ENCODE data around the gene PABPC5.

The PABPC5 gene

DNA sequence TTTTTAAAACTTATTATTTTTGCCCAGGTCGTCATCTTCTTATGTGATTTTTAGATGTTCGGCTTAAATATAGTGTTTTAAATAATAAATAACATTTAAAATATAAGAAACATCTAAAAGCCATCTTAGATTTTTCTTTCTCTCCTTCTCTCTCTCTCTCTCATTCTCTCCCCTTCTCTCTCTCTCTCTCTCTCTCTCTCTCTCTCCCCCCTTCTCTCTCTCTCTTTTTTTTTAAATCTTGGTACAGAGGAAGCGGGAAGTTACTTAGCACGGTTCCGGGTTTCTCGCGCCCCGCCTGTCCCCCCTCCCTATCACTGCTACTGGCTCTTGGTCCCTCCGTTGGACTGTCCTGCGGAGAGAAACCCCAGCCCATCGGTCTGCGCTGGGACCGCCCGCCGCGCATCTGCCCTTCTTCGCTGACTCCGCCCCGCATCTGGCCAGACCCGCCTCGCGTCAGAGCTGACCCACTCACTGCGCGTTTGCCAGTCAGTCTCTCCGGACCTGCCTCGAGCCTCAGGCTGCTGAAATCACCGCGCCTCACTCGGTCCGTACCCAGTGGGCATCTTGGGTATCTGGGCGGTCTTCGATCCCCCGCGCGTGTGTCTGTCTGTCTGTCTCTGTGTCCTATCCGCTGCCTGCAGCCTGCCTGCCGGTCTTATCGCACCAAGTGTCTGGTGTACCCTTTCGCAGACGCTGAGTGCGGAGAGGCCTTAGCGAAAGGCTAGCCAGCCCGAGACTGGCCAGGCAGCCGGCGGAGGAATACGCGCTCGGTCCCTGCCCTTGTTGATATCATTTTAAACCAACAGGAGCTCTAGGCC is at the start of gene PABPC5:
Gene PABPC5 (plus strand): TSS at position 489 of the 818 bp plus-strand sequence. CDS start 739 bp downstream, outside the sequence.
- H3K9ac ChIP-seq (ENCODE audit: low read depth, low read length), result peak within 1 kb of the TSS; percentile 67; the same call in 1 of the 2 replicates
- no peak within 1 kb of the TSS for H3K27ac ChIP-seq (ENCODE audit: low read length)
- H3K9me3 ChIP-seq (ENCODE audit: insufficient read depth, low read depth, low read length), result no peaks in the 10 kb centered on the region
- H3K4me1 ChIP-seq (ENCODE audit: insufficient read depth, low read length), result no peaks in the 10 kb centered on the region
- H3K4me3 ChIP-seq (ENCODE audit: low read length), result peak within 1 kb of the TSS; percentile 74
- H3K36me3 ChIP-seq (ENCODE audit: insufficient read depth, low read depth, low read length), result no peaks in the 10 kb centered on the region
- H3K27me3 ChIP-seq (ENCODE audit: insufficient read depth, low read length), result peaks cover 4% of the 10 kb centered on the region; the same call in 1 of the 2 replicates

DNA sequence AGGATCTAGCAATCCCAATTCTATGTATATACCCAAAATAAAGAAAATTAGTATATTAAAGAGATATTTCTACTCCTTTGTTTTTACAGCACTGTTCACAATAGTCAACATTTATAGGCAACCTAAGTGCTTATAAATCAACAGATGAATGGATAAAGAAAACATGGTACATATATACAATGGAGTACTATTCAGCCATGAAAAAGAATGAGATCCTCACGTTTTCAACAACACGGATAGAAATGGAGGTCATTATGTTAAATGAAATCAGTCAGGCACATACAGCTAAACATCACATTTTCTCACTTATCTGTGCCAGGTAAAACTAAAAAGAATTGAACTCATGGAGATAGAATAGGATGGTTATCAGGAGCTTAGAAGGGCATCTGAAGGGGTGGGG is 45.6 kb upstream of the PABPC5 start:
- H3K9me3 ChIP-seq (ENCODE audit: insufficient read depth, low read depth, low read length), result no peaks in the 10 kb centered on the region
- H3K36me3 ChIP-seq (ENCODE audit: insufficient read depth, low read depth, low read length), result no peaks in the 10 kb centered on the region
- no peak overlapping the region for H3K27ac ChIP-seq (ENCODE audit: low read length)
- no peaks in the 10 kb centered on the region for H3K27me3 ChIP-seq (ENCODE audit: insufficient read depth, low read length)
- H3K4me1 ChIP-seq (ENCODE audit: insufficient read depth, low read length), result no peaks in the 10 kb centered on the region
- no peak overlapping the region for H3K4me3 ChIP-seq (ENCODE audit: low read length)
- no peak overlapping the region for H3K9ac ChIP-seq (ENCODE audit: low read depth, low read length)

DNA sequence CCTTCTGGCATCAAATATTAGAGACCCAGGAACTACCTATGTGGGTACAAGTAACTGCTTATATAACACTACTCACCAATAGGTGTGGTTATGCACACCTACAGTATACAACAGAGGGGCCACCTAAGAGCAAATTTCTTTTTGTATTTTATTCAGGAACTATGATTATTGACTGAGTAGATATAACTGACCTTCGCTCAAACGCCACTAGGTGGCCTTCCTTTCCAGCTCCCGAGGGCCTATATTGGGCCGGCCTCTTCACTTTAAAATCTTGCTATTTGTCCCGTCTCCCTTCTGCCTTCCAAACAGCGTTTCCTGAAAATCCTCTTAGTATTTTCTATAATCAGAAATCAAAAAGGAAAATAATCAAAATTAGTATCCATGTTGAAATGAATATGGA is 19.9 kb upstream of the PABPC5 start:
- Histone ChIP-seq H3K27ac (ENCODE audit: low read length) (no peak overlapping the region), H3K9me3 (ENCODE audit: insufficient read depth, low read depth, low read length) (no peaks in the 10 kb centered on the region), H3K4me3 (ENCODE audit: low read length) (no peak overlapping the region), H3K9ac (ENCODE audit: low read depth, low read length) (no peak overlapping the region), H3K27me3 (ENCODE audit: insufficient read depth, low read length) (no peaks in the 10 kb centered on the region), H3K36me3 (ENCODE audit: insufficient read depth, low read depth, low read length) (no peaks in the 10 kb centered on the region), H3K4me1 (ENCODE audit: insufficient read depth, low read length) (no peaks in the 10 kb centered on the region)

DNA sequence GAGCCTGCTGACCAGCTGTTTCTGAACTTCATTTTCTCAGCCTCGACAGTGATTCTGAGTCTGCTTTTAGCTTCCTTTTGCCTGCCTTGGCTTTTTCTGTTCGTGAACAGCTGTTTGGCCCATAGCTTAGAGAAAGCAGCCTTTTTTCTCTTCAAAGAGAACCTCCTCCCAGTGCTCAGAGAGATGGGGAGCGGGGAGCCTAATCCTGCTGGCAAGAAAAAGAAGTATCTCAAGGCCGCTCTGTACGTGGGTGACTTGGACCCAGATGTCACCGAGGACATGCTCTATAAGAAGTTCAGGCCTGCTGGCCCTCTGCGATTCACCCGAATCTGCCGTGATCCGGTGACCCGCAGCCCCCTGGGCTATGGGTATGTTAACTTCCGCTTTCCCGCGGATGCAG is 756 bp downstream of the PABPC5 start:
- Histone ChIP-seq H3K4me3 (ENCODE audit: low read length) (peak overlapping the region; percentile 74), H3K9me3 (ENCODE audit: insufficient read depth, low read depth, low read length) (no peaks in the 10 kb centered on the region), H3K27me3 (ENCODE audit: insufficient read depth, low read length) (peaks cover 4% of the 10 kb centered on the region; the same call in 1 of the 2 replicates), H3K36me3 (ENCODE audit: insufficient read depth, low read depth, low read length) (no peaks in the 10 kb centered on the region), H3K4me1 (ENCODE audit: insufficient read depth, low read length) (no peaks in the 10 kb centered on the region), H3K9ac (ENCODE audit: low read depth, low read length) (peak overlapping the region; percentile 67; the same call in 1 of the 2 replicates), H3K27ac (ENCODE audit: low read length) (no peak overlapping the region)
